Glutamatergic neuron (in vitro differentiated cells): Measurements from ENCODE around the gene MSI2. TPM values are rescaled to one million over a fixed set of nuclear protein-coding genes. Genes with fewer than 3 reads are reported as not detected.

Source experiments
- DNase-seq: peaks from one replicate; pipeline ENCODE4 v3.0.0; 2022
- H3K27ac Mint-ChIP-seq: one replicate; pipeline ENCODE4 v1.8.0; 2020; ENCODE audit warnings: mild to moderate bottlenecking, mixed read lengths, inconsistent platforms; ENCODE audit not compliant: unreplicated experiment
- H3K27me3 Mint-ChIP-seq: one replicate; pipeline ENCODE4 v1.8.0; 2020; ENCODE audit warnings: mild to moderate bottlenecking, moderate library complexity, mixed read lengths, inconsistent platforms; ENCODE audit not compliant: unreplicated experiment
- H3K36me3 Mint-ChIP-seq: one replicate; pipeline ENCODE4 v1.8.0; 2020; ENCODE audit warnings: mild to moderate bottlenecking, mixed read lengths, inconsistent platforms; ENCODE audit not compliant: unreplicated experiment
- H3K4me1 Mint-ChIP-seq: one replicate; pipeline ENCODE4 v1.8.0; 2020; ENCODE audit warnings: mild to moderate bottlenecking, low read depth, mixed read lengths, inconsistent platforms; ENCODE audit not compliant: unreplicated experiment
- H3K4me3 Mint-ChIP-seq: one replicate; pipeline ENCODE4 v1.8.0; 2020; ENCODE audit warnings: mild to moderate bottlenecking, mixed read lengths, inconsistent platforms; ENCODE audit not compliant: unreplicated experiment
- H3K9me3 Mint-ChIP-seq: one replicate; pipeline ENCODE4 v1.8.0; 2020; ENCODE audit warnings: mild to moderate bottlenecking, moderate library complexity, mixed read lengths, inconsistent platforms; ENCODE audit not compliant: unreplicated experiment
- CTCF ChIP-seq: fragments of 200-600 bp; sonication (generic); IDR thresholded peaks from one replicate; pipeline ENCODE4 v1.5.0; 2021; ENCODE audit not compliant: partially characterized antibody, unreplicated experiment
- total RNA-seq: library from RNA; stranded (reverse); fragmentation: NEBNext Ultra II Directional; extraction: Animal tissue kit (Norgen Biotek cat#: 25700); gene quantifications from one replicate; pipeline ENCODE4 v1.2.1, GENCODE V29; 2021; ENCODE audit not compliant: unreplicated experiment

Gene MSI2
- total RNA-seq, 1 donor from 2014 or later = 141 TPM

DNA sequence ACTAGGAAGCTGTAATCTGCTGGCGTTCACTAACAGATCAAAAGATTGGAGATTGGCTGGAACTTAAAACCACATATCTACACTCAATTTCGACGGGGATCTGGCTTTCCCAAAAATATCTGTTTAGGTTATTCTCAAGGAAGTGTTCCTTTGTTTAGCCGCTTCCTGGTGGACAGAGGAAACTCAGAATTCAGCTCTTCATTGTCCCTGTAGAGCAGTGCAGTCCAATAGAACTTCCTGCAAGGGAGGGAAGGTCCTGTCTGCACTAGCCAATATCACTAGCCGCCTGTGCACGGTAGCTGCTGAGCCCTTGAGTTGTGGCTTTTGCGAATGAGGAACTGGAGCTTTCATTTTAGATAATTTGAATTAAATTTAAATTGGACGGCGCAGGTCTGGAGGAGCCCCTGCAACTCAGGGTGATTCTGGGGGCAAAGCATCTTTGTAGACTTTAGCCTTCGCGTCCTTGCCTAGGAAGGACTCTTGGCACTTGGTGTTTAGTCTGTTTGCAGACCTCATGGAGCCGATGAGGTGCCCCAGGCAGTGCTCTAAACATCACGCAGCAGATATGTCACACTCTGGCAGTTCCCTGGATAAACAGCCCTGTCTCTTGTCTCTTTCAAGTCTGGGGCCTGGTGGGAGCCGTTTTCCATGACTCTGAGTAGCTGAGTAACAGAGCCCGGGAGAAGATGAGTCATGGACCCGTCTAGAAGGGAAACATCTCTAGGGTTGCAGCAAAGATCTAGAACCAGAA, 366.5 kb downstream of the MSI2 start:
- Mint-ChIP-seq H3K4me1 (peaks cover 28% of the 10 kb centered on the region), H3K36me3 (peaks cover 5% of the 10 kb centered on the region), H3K27ac (peak overlapping the region; percentile 67), H3K27me3 (peaks cover 10% of the 10 kb centered on the region), H3K9me3 (peaks cover 14% of the 10 kb centered on the region), H3K4me3 (peak overlapping the region; percentile 68)
- no peak for TF ChIP-seq CTCF
- DNase-seq = no peak

GRCh38 chr17:57623620-57624019, 367.3 kb downstream of the MSI2 start:
- TF ChIP-seq CTCF = no peak

GRCh38 chr17:57624386-57624785, 368.1 kb downstream of the MSI2 start:
- Mint-ChIP-seq H3K4me3 (no peak overlapping the region), H3K9me3 (peaks cover 16% of the 10 kb centered on the region), H3K36me3 (peaks cover under 1% of the 10 kb centered on the region), H3K4me1 (peaks cover 28% of the 10 kb centered on the region), H3K27me3 (peaks cover 5% of the 10 kb centered on the region), H3K27ac (no peak overlapping the region)
- DNase-seq = no peak
- TF ChIP-seq CTCF = no peak

More at GRCh38 chr17:57623620-57624019, 367.3 kb downstream of the MSI2 start:
- Mint-ChIP-seq H3K36me3 (peaks cover 5% of the 10 kb centered on the region), H3K4me3 (peak overlapping the region; percentile 68), H3K4me1 (peaks cover 28% of the 10 kb centered on the region), H3K27me3 (peaks cover 10% of the 10 kb centered on the region), H3K9me3 (peaks cover 16% of the 10 kb centered on the region), H3K27ac (peak overlapping the region; percentile 71)
- peak; percentile 61 for DNase-seq

DNA sequence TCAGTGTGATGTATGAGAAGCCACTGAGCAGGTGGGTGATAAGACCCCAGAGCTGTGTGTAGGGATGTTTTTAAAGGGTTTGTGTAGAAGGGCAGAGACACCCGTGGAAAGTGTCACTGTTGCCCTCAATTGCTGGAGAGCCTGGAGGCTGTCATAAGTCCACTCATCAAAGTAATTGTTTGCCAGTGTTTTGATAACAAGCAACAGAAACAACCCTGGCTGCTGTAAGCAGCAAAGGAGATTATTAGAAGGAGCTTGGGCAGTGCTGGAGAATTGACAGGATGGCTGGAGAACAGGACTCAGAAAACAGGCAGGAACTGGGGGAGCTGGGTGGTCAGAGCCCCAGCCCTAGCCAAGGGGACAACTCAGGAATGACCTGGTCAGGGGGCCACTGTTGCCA, 369.2 kb downstream of the MSI2 start:
- no peak for DNase-seq
- H3K27ac Mint-ChIP-seq = no peak overlapping the region
- H3K4me3 Mint-ChIP-seq = no peak overlapping the region
- no peak for TF ChIP-seq CTCF
- H3K9me3 Mint-ChIP-seq = peaks cover 16% of the 10 kb centered on the region
- peaks cover 28% of the 10 kb centered on the region for H3K4me1 Mint-ChIP-seq
- H3K36me3 Mint-ChIP-seq = no peaks in the 10 kb centered on the region
- peaks cover 5% of the 10 kb centered on the region for H3K27me3 Mint-ChIP-seq

DNA sequence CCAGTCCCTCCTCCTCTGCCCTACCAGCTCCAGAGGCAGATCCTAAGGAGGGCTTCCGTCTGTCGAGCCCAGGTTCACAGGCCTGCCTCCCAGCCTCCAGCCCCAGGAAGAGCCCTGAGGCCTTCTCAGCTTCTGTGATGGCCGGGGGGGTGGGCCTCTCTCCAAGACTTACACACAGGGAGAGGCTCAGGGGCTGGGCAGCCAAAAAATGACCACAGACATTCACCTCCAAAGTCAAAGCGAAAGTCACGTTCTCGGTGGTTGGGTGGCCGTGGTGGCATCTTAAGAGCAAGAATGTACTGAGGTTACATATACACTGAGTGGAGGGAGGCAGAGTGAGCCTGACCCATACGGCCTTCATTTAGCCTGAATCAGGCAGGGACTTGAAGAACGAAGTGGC, 369.6 kb downstream of the MSI2 start:
- H3K36me3 Mint-ChIP-seq = peaks cover under 1% of the 10 kb centered on the region
- no peak overlapping the region for H3K4me3 Mint-ChIP-seq
- peaks cover 16% of the 10 kb centered on the region for H3K9me3 Mint-ChIP-seq
- no peak for TF ChIP-seq CTCF
- H3K27me3 Mint-ChIP-seq = peaks cover 7% of the 10 kb centered on the region
- H3K27ac Mint-ChIP-seq = no peak overlapping the region
- peaks cover 28% of the 10 kb centered on the region for H3K4me1 Mint-ChIP-seq
- no peak for DNase-seq
